ENCODE measurements around the gene HCN2.

- TF ChIP-seq POLR2AphosphoS5 (IDR thresholded peaks at IDR 0.05; ENCODE audit: borderline replicate concordance, low read depth, low read length) (no peak), EZH2 (IDR thresholded peaks at IDR 0.05) (no peak), FOXP2 (optimal IDR thresholded peaks at IDR 0.05; ENCODE audit: control extremely low read depth, extremely low read length, insufficient read depth) (no peak)
Observed at GRCh38 chr19:588741-589692, 664 bp upstream of the HCN2 start.

All from SK-N-MC (cell line).